Mesendoderm (in vitro differentiated cells): ENCODE results near the gene RFX2.
A peak's percentile ranks its signal among the peaks of the same experiment; 100 is the strongest.

Experiments used
- DNase-seq: peaks from one replicate; pipeline ENCODE4 v3.0.0; 2013
- H2AK5ac ChIP-seq: 2 replicates; pipeline ENCODE4 v1.6.1; 2013; ENCODE audit warnings: low read length, inconsistent platforms
- H2BK120ac ChIP-seq: 2 replicates; pipeline ENCODE4 v1.6.1; 2013; ENCODE audit warnings: low read depth, mild to moderate bottlenecking, low read length, moderate library complexity, mixed read lengths
- H2BK15ac ChIP-seq: replicated peaks from 2 replicates; pipeline ENCODE4 v1.6.1; 2013; ENCODE audit warnings: low read depth, mild to moderate bottlenecking, moderate library complexity
- H2BK5ac ChIP-seq: 2 replicates; pipeline ENCODE4 v1.6.1; 2013; ENCODE audit warnings: low read length, inconsistent platforms
- H3K18ac ChIP-seq: 2 replicates; pipeline ENCODE4 v1.6.1; 2013; ENCODE audit warnings: mild to moderate bottlenecking, low read length, mixed read lengths
- H3K23ac ChIP-seq: one replicate; pipeline ENCODE4 v1.6.1; 2013; ENCODE audit warnings: low read length
- H3K27ac ChIP-seq: 2 replicates; pipeline ENCODE4 v1.5.1; 2013; ENCODE audit warnings: low read depth, mild to moderate bottlenecking, inconsistent platforms, low read length, moderate library complexity
- H3K27me3 ChIP-seq: 2 replicates; pipeline ENCODE4 v1.6.1; 2013; ENCODE audit warnings: low read length, control low read depth, mild to moderate bottlenecking, inconsistent platforms; ENCODE audit not compliant: insufficient read depth, poor library complexity
- H3K36me3 ChIP-seq: 2 replicates; pipeline ENCODE4 v1.6.1; 2013; ENCODE audit warnings: low read length, inconsistent platforms; ENCODE audit not compliant: control insufficient read depth, insufficient read depth
- H3K4ac ChIP-seq: one replicate; pipeline ENCODE4 v1.6.1; 2013; ENCODE audit warnings: low read depth, mild to moderate bottlenecking, low read length, moderate library complexity
- H3K4me1 ChIP-seq: 2 replicates; pipeline ENCODE4 v1.6.1; 2013; ENCODE audit warnings: low read depth, low read length, inconsistent platforms; ENCODE audit not compliant: control insufficient read depth
- H3K4me2 ChIP-seq: 2 replicates; pipeline ENCODE4 v1.6.1; 2013; ENCODE audit warnings: low read length
- H3K4me3 ChIP-seq: 2 replicates; pipeline ENCODE4 v1.5.1; 2013; ENCODE audit warnings: mild to moderate bottlenecking, low read length
- H3K56ac ChIP-seq: one replicate; pipeline ENCODE4 v1.6.1; 2013; ENCODE audit warnings: low read length
- H3K79me1 ChIP-seq: 2 replicates; pipeline ENCODE4 v1.6.1; 2013; ENCODE audit warnings: low read length, inconsistent platforms
- H3K79me2 ChIP-seq: 2 replicates; pipeline ENCODE4 v1.6.1; 2013; ENCODE audit warnings: mild to moderate bottlenecking, low read length; ENCODE audit not compliant: control insufficient read depth, insufficient read depth
- H3K9ac ChIP-seq: 2 replicates; pipeline ENCODE4 v1.6.1; 2013; ENCODE audit warnings: low read length, inconsistent platforms
- H4K5ac ChIP-seq: one replicate; pipeline ENCODE4 v1.6.1; 2013; ENCODE audit warnings: low read length
- H4K8ac ChIP-seq: one replicate; pipeline ENCODE4 v1.6.1; 2013; ENCODE audit warnings: low read depth, mild to moderate bottlenecking, control low read depth, low read length, moderate library complexity
- WGBS: extraction: QIAGEN DNeasy Blood & Tissue Kit; methylation state at CpG from one replicate; pipeline ENCODE4 v1.1.7; 2013; ENCODE audit warnings: low lambda C conversion rate, missing lambda C conversion rate; ENCODE audit not compliant: insufficient coverage; ENCODE audit errors: extremely low coverage; 5-methylcytosine and 5-hydroxymethylcytosine counted together

RFX2 gene

GRCh38 chr19:6118043-6118442, 7.7 kb upstream of the RFX2 start:
- no CpG with 5 or more reads among the region's 2 CpGs for WGBS
- no peaks in the 10 kb centered on the region for H3K79me1 ChIP-seq
- DNase-seq, result no peak

GRCh38 chr19:6117534-6117933, 7.2 kb upstream of the RFX2 start:
- Histone ChIP-seq H3K4ac (no peak overlapping the region), H3K36me3 (no peaks in the 10 kb centered on the region), H4K5ac (no peak overlapping the region), H3K23ac (no peak overlapping the region), H2BK5ac (no peak overlapping the region), H3K27ac (no peak overlapping the region), H3K79me1 (no peaks in the 10 kb centered on the region), H2BK15ac (no peak overlapping the region), H3K79me2 (no peaks in the 10 kb centered on the region), H2AK5ac (no peak overlapping the region), H2BK120ac (no peak overlapping the region), H3K9ac (no peak overlapping the region), H3K27me3 (no peaks in the 10 kb centered on the region), H3K4me3 (no peak overlapping the region), H3K18ac (no peak overlapping the region), H3K4me1 (no peaks in the 10 kb centered on the region), H4K8ac (no peak overlapping the region), H3K56ac (no peak overlapping the region), H3K4me2 (no peak overlapping the region)
- DNase-seq, result no peak

More at GRCh38 chr19:6118043-6118442, 7.7 kb upstream of the RFX2 start:
- Histone ChIP-seq H2BK15ac (no peak overlapping the region), H4K8ac (no peak overlapping the region), H3K4me1 (no peaks in the 10 kb centered on the region), H3K4me2 (no peak overlapping the region), H2BK5ac (no peak overlapping the region), H3K23ac (no peak overlapping the region), H2AK5ac (no peak overlapping the region), H3K79me2 (no peaks in the 10 kb centered on the region), H4K5ac (no peak overlapping the region), H3K56ac (no peak overlapping the region), H3K27me3 (no peaks in the 10 kb centered on the region), H3K4ac (no peak overlapping the region), H3K36me3 (no peaks in the 10 kb centered on the region), H3K27ac (no peak overlapping the region), H3K18ac (no peak overlapping the region), H3K4me3 (no peak overlapping the region), H2BK120ac (no peak overlapping the region), H3K9ac (no peak overlapping the region)

GRCh38 chr19:6116749-6117430, 6.6 kb upstream of the RFX2 start:
- Histone ChIP-seq H3K56ac (no peak overlapping the region), H4K5ac (no peak overlapping the region), H4K8ac (no peak overlapping the region), H3K4me1 (no peaks in the 10 kb centered on the region), H3K36me3 (no peaks in the 10 kb centered on the region), H2AK5ac (no peak overlapping the region), H3K4ac (no peak overlapping the region), H2BK5ac (no peak overlapping the region), H3K4me3 (no peak overlapping the region), H3K27me3 (no peaks in the 10 kb centered on the region), H3K23ac (no peak overlapping the region), H2BK15ac (no peak overlapping the region), H3K79me2 (no peaks in the 10 kb centered on the region), H3K9ac (no peak overlapping the region), H2BK120ac (no peak overlapping the region), H3K4me2 (no peak overlapping the region), H3K27ac (no peak overlapping the region), H3K18ac (no peak overlapping the region), H3K79me1 (no peaks in the 10 kb centered on the region)
- no CpG with 5 or more reads among the region's 4 CpGs for WGBS
- no peak for DNase-seq

- H2AK5ac ChIP-seq, result no peak overlapping the region
- no peaks in the 10 kb centered on the region for H3K79me1 ChIP-seq
- no peaks in the 10 kb centered on the region for H3K27me3 ChIP-seq
- no peaks in the 10 kb centered on the region for H3K36me3 ChIP-seq
- H3K56ac ChIP-seq, result no peak overlapping the region
- H3K79me2 ChIP-seq, result no peaks in the 10 kb centered on the region
- no peak overlapping the region for H3K9ac ChIP-seq
- H3K23ac ChIP-seq, result no peak overlapping the region
- DNase-seq, result no peak
- H3K4me3 ChIP-seq, result no peak overlapping the region
- no CpG with 5 or more reads among the region's 1 CpG for WGBS
- H2BK15ac ChIP-seq, result no peak overlapping the region
- no peak overlapping the region for H2BK5ac ChIP-seq
- H4K5ac ChIP-seq, result no peak overlapping the region
- H3K27ac ChIP-seq, result no peak overlapping the region
- H3K18ac ChIP-seq, result no peak overlapping the region
- no peak overlapping the region for H3K4me2 ChIP-seq
- H3K4me1 ChIP-seq, result no peaks in the 10 kb centered on the region
- no peak overlapping the region for H3K4ac ChIP-seq
- no peak overlapping the region for H2BK120ac ChIP-seq
- H4K8ac ChIP-seq, result no peak overlapping the region
Observed at GRCh38 chr19:6115992-6116391, 5.7 kb upstream of the RFX2 start.

- H4K8ac ChIP-seq, result no peak overlapping the region
- no peak overlapping the region for H3K4me3 ChIP-seq
- DNase-seq, result no peak
- H2AK5ac ChIP-seq, result no peak overlapping the region
- no peak overlapping the region for H3K4ac ChIP-seq
- H3K56ac ChIP-seq, result no peak overlapping the region
- no peaks in the 10 kb centered on the region for H3K4me1 ChIP-seq
- no peak overlapping the region for H3K23ac ChIP-seq
- no peaks in the 10 kb centered on the region for H3K36me3 ChIP-seq
- no peaks in the 10 kb centered on the region for H3K79me2 ChIP-seq
- H3K4me2 ChIP-seq, result no peak overlapping the region
- H3K27me3 ChIP-seq, result peaks cover 10% of the 10 kb centered on the region
- no peak overlapping the region for H3K9ac ChIP-seq
- no peak overlapping the region for H2BK15ac ChIP-seq
- no peaks in the 10 kb centered on the region for H3K79me1 ChIP-seq
- H3K18ac ChIP-seq, result no peak overlapping the region
- no CpG with 5 or more reads among the region's 15 CpGs for WGBS
- H2BK120ac ChIP-seq, result no peak overlapping the region
- H2BK5ac ChIP-seq, result no peak overlapping the region
- no peak overlapping the region for H4K5ac ChIP-seq
- H3K27ac ChIP-seq, result no peak overlapping the region
Observed at GRCh38 chr19:6113616-6114188, 3.4 kb upstream of the RFX2 start.

- Histone ChIP-seq H3K79me1 (no peaks in the 10 kb centered on the region), H4K5ac (no peak overlapping the region), H3K4me1 (no peaks in the 10 kb centered on the region), H3K27ac (no peak overlapping the region), H3K36me3 (no peaks in the 10 kb centered on the region), H4K8ac (no peak overlapping the region), H3K23ac (no peak overlapping the region), H3K4ac (no peak overlapping the region), H3K9ac (no peak overlapping the region), H3K4me2 (peak overlapping the region; percentile 22), H2BK120ac (no peak overlapping the region), H2BK15ac (no peak overlapping the region), H3K18ac (peak overlapping the region; percentile 72), H2BK5ac (no peak overlapping the region), H2AK5ac (no peak overlapping the region), H3K79me2 (no peaks in the 10 kb centered on the region), H3K56ac (peak overlapping the region; percentile 15), H3K4me3 (no peak overlapping the region), H3K27me3 (peaks cover 12% of the 10 kb centered on the region)
- no peak for DNase-seq
- no CpG with 5 or more reads among the region's 38 CpGs for WGBS
Observed at GRCh38 chr19:6109947-6110346, 353 bp downstream of the RFX2 start.
